ENCODE results near the gene ADGRV1.

DNA sequence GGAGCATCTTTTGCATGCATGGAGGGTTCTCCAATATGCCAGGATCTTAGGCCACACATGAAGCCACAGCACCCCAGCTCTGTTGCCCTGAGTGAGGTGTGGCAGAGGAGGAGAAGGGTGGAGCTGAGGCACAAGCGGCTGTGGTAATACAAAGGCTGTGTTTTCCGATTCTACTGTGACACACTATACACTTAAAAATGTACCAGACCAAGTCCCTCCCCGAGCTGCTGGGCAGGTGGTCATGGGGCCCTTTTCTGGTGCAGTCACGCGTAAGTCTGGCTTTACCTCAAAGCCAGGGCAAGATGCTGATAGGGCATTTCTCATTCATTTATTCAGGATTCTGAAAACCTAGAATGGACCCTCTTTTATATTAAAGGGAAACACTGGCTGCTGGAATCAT is 3.7 kb downstream of the ADGRV1 start:
- TF ChIP-seq POLR2AphosphoS5 (IDR thresholded peaks at IDR 0.05; ENCODE audit: borderline replicate concordance, low read depth, low read length): no peak
- no peak for TF ChIP-seq EZH2 (IDR thresholded peaks at IDR 0.05)

Measured in SK-N-MC (cell line).